ENCODE data around the gene TAF11L7.
"Not testable (repeated sequence)": the region's sequence is repeated elsewhere in the genome, so short reads cannot be mapped to it uniquely, and the experiment has no call there.

TAF11L7 gene

DNA sequence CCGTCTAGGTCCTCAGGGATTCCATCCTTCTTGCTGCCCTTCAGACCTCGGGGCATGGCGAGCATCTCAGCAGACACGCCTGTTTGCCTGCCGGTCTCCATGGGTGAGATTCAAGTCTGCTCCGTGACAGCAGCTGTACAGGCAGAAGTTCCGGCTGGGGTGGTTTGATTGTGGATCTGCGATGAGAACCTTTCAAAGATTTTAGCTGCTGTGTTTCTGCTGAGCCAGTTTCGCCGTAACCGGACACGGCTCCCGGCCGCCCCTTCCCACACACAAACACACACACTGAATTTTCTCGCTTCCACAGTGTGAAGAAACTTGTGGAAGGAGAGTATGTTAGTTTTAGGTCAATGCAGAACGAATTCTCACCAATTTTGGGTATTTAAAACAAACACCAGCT lies at the start of gene TAF11L7:
Gene TAF11L7, minus strand, starts transcription at position 101 of the 400 bp plus-strand sequence.
- not testable (repeated sequence) for DNase-seq

DNA sequence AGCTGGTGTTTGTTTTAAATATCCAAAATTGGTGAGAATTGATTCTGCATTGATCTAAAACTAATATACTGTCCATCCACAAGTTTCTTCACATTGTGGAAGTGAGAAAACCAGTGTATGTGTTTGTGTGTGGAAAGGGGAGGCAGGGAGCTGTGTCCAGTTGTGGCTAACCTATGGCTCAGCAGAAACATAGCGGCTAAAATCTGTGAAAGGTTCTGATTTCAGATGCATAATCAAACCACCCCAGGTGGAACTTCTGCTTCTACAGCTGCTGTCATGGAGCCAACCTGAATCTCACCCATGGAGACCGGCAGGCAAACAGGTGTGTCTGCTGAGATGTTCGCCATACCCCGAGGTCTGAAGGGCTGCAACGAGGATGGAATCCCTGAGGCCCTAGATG lies 48.6 kb upstream of the TAF11L7 start, which contains the start of gene TAF11L14:
Gene TAF11L14, plus strand, starts transcription at position 301 of the 400 bp plus-strand sequence.
- DNase-seq = no peak
- no peak for TF ChIP-seq POLR2A (IDR thresholded peaks at IDR 0.05; ENCODE audit: low read length)
- TF ChIP-seq GATA1 (IDR thresholded peaks at IDR 0.05; ENCODE audit: low read depth, low read length) = no peak

DNA sequence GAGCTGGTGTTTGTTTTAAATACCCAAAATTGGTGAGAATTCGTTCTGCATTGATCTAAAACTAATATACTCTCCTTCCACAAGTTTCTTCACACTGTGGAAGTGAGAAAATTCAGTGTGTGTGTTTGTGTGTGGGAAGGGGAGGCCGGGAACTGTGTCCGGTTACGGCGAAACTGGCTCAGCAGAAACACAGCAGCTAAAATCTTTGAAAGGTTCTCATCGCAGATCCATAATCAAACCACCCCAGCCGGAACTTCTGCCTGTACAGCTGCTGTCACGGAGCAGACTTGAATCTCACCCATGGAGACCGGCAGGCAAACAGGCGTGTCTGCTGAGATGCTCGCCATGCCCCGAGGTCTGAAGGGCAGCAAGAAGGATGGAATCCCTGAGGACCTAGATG lies 46.2 kb upstream of the TAF11L7 start, which contains the start of gene TAF11L13:
Gene TAF11L13, plus strand, starts transcription at position 301 of the 400 bp plus-strand sequence.
- not testable (repeated sequence) for DNase-seq

DNA sequence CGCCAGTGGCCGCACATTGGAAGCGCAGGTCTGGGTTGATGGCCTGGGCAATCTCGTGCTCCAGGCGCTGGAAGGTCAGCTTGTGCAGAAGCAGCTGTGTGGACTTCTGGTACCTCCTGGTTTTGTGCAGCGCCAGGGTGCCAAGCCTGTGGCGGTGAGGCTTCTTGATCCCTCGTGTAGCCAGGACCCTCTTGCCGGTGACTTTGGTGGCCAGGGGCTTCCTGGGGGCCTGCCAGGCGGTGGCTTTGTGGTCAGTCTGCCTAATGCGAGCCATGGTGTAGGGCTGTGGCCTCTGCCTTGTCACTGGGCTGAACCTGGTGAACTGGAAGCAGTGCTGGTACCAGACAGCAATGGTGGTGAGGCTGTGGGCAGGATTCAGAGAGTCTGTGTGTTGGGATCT lies 40.1 kb upstream of the TAF11L7 start:
- DNase-seq = no peak
- TF ChIP-seq GATA1 (IDR thresholded peaks at IDR 0.05; ENCODE audit: low read depth, low read length) = no peak

DNA sequence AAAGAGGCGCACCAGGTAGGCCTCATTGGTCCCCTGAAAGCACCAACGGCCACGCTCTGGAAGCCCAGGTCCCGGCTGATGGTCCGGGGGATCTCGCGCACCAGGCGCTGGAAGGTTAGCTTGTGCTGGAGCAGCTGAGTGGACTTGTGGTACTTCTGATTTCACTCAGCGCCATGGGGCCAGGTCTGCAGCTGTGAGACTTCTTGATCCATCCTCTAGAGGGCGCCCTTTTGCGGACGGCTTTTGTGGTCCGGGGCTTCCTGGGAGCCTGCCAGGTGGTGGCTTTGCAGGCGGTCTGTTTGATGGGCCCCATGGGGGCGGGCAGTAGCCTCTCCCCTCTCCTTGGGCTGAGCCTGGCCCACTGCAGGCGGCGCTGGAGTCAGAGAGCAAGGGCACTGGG lies 35.1 kb upstream of the TAF11L7 start:
- TF ChIP-seq POLR2A (IDR thresholded peaks at IDR 0.05; ENCODE audit: low read length) (no peak), GATA1 (IDR thresholded peaks at IDR 0.05; ENCODE audit: low read depth, low read length) (no peak)
- no peak for DNase-seq

DNA sequence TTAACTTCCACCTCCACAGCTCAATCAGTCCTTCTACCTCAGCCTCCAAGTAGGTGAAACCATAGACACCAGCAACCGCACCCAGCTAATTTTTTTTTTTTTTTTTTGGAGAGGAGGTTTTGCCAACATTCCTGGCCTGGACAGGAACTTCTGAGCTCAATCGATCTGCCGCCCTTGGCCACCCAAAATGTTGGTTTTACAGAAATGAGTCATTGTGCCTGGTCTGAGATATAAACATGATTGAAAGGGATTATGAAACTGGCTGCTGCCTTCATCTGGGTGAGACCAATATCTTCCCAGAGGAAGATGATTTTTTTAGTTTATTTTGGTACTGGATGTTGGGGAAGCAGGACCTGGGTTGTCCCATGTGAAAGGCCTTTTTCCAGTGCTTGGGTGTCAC lies 33.8 kb upstream of the TAF11L7 start:
- DNase-seq = no peak
- no peak for TF ChIP-seq GATA1 (IDR thresholded peaks at IDR 0.05; ENCODE audit: low read depth, low read length)
- TF ChIP-seq POLR2A (IDR thresholded peaks at IDR 0.05; ENCODE audit: low read length) = no peak

DNA sequence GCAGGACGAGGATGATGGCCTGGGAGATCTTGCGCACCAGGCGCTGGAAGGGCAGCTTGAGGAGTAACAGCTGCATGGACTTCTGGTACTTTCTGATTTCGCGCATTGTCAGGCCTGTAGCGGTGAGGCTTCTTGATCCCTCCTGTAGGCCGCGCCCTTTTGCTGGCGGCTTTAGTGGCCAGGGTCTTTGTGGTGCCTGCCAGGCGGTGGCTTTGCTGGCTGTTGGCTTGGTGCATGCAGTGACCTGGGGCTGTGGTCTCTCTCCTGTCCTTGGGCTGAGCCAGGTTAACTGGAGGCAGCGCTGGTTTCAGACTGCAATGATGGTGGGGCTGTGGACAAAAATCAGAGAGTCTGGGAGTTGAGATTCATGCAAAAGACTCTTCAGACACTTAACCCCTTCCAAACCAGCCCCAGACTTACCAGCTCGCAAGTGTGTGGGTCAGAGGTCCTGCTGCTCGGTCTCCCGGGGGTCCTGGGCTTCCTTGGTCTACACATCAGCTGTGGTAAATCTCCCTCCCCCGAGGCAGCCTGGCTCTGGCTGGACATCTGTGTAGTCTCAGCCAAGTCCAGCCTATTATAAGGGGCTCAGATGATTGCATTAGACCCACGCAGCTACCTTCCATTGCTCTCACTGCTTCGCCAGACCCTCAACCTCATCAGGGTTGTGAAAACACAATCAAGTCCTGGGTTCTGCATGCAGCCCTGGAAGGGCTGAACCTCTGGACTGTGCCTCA lies 29.5 kb upstream of the TAF11L7 start:
- TF ChIP-seq GATA1 (IDR thresholded peaks at IDR 0.05; ENCODE audit: low read depth, low read length) (no peak), POLR2A (IDR thresholded peaks at IDR 0.05; ENCODE audit: low read length) (no peak)
- no peak for DNase-seq

DNA sequence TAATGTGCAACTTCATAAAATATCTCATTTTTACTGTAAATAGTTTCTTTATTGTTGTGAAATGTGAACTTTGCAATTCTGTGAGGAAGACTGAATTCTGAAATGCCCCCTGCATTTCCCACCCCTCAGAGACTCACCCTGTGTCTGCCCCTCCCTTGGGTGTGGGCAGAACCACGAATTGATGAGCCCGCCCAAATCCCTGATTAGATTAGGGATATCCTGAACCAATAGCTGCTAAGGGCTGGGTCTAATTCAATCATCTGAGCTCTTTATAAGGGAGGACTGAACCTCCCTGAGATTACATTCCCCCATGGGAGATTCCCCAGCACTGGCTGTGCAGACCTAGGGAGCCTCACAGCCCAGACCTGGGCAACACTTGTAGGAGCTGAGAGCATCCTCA lies 24.5 kb upstream of the TAF11L7 start, which contains the start of gene TAF11L12:
Gene TAF11L12, plus strand, starts transcription at position 301 of the 400 bp plus-strand sequence.
- DNase-seq = not testable (repeated sequence)

DNA sequence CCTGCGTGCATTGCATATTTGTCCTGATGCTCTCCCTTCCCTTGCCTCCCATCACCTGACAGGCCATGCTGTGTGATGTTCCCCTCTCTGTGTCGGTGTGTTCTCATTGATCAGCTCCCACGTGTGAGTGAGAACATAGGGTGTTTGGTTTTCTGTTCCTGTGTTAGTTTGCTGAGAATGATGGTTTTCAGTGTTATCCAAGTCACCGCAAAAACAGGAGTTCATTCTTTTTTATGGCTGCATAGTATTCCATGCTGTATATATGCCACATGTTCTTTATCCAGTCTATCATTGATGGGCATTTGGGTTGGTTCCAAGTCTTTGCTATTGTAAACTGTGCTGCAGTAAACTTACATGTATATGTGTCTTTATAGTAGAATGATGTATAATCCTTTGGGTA lies 21.9 kb upstream of the TAF11L7 start:
- not testable (repeated sequence) for DNase-seq

DNA sequence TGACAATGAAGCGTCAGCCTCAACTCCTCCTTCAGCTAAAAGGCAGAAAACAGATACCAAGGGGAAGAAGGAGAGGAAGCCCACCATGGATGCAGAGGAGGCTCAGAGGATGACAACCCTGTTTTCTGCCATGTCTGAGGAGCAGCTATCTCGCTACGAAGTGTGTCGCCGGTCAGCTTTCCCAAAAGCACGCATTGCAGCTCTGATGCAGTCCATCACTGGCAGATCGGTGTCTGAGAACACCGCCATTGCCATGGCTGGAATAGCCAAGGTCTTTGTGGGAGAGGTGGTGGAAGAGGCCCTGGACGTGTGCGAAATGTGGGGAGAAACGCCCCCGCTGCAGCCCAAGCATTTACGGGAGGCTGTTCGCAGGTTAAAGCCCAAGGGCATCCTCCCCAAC lies 19.4 kb upstream of the TAF11L7 start:
- TF ChIP-seq POLR2A (IDR thresholded peaks at IDR 0.05; ENCODE audit: low read length) = no peak
- DNase-seq = no peak

DNA sequence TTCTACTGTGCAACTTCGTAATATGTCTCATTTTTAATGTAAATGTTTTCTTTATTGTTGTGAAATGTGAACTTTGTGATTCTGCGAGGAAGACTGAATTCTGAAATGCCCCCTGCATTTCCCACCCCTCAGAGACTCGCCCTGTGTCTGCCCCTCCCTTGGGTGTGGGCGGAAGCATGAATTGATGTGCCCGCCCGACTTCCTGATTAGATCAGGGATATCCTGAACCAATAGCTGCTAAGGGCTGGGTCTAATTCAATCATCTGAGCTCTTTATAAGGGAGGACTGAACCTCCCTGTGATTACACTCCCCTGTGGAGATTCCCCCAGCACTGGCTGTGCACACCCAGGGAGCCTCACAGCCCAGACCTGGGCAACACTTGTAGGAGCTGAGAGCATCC lies 18.3 kb upstream of the TAF11L7 start, which contains the start of gene TAF11L11:
Gene TAF11L11, plus strand, starts transcription at position 304 of the 400 bp plus-strand sequence.
- not testable (repeated sequence) for DNase-seq

DNA sequence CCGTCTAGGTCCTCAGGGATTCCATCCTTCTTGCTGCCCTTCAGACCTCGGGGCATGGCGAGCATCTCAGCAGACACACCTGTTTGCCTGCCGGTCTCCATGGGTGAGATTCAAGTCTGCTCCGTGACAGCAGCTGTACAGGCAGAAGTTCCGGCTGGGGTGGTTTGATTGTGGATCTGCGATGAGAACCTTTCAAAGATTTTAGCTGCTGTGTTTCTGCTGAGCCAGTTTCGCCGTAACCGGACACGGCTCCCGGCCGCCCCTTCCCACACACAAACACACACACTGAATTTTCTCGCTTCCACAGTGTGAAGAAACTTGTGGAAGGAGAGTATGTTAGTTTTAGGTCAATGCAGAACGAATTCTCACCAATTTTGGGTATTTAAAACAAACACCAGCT lies 12.2 kb upstream of the TAF11L7 start, which contains the start of gene TAF11L10:
Gene TAF11L10, minus strand, starts transcription at position 101 of the 400 bp plus-strand sequence.
- not testable (repeated sequence) for DNase-seq

DNA sequence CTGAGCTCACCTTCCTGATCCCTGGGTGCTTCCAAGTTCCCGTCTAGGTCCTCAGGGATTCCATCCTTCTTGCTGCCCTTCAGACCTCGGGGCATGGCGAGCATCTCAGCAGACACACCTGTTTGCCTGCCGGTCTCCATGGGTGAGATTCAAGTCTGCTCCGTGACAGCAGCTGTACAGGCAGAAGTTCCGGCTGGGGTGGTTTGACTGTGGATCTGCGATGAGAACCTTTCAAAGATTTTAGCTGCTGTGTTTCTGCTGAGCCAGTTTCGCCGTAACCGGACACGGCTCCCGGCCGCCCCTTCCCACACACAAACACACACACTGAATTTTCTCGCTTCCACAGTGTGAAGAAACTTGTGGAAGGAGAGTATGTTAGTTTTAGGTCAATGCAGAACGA lies 8.7 kb upstream of the TAF11L7 start, which contains the start of gene TAF11L9:
Gene TAF11L9, minus strand, starts transcription at position 140 of the 400 bp plus-strand sequence.
- DNase-seq = not testable (repeated sequence)

DNA sequence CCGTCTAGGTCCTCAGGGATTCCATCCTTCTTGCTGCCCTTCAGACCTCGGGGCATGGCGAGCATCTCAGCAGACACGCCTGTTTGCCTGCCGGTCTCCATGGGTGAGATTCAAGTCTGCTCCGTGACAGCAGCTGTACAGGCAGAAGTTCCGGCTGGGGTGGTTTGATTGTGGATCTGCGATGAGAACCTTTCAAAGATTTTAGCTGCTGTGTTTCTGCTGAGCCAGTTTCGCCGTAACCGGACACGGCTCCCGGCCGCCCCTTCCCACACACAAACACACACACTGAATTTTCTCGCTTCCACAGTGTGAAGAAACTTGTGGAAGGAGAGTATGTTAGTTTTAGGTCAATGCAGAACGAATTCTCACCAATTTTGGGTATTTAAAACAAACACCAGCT lies 5.3 kb upstream of the TAF11L7 start, which contains the start of gene TAF11L8:
Gene TAF11L8, minus strand, starts transcription at position 101 of the 400 bp plus-strand sequence.
- not testable (repeated sequence) for DNase-seq

Measured in erythroblast (primary cell).